Loucy (cell line): ENCODE data around the gene HS3ST4.

ENCODE experiments used
- H2AFZ ChIP-seq: fragments of 200-600 bp; sonication (generic); 2 replicates; pipeline ENCODE4 v1.6.0; 2016; ENCODE audit warnings: antibody characterized with exemption, mild to moderate bottlenecking, low read length, moderate library complexity
- H3F3A ChIP-seq: fragments of 200-600 bp; 2 replicates; pipeline ENCODE4 v1.6.0; 2016; ENCODE audit warnings: antibody characterized with exemption, low read depth, mild to moderate bottlenecking
- H3K27me3 ChIP-seq: fragments of 200-600 bp; sonication (generic); 2 replicates; pipeline ENCODE4 v1.6.1; 2014; ENCODE audit warnings: low read length, mild to moderate bottlenecking; ENCODE audit not compliant: insufficient read depth, poor library complexity, severe bottlenecking
- H3K36me3 ChIP-seq: fragments of 200-600 bp; sonication (generic); 2 replicates; pipeline ENCODE4 v1.6.1; 2016; ENCODE audit warnings: low read length; ENCODE audit not compliant: insufficient read depth
- H3K4me1 ChIP-seq: fragments of 200-600 bp; sonication (generic); 2 replicates; pipeline ENCODE4 v1.5.1; 2014; ENCODE audit warnings: low read length, mild to moderate bottlenecking; ENCODE audit not compliant: insufficient read depth, poor library complexity, severe bottlenecking
- H3K4me2 ChIP-seq: fragments of 200-600 bp; sonication (generic); 2 replicates; pipeline ENCODE4 v1.6.0; 2014; ENCODE audit warnings: antibody characterized with exemption, low read length, low read depth, mild to moderate bottlenecking; ENCODE audit not compliant: poor library complexity, severe bottlenecking
- H3K4me3 ChIP-seq: fragments of 200-600 bp; sonication (generic); 2 replicates; pipeline ENCODE4 v1.5.1; 2014; ENCODE audit warnings: low read length, mild to moderate bottlenecking, mixed read lengths; ENCODE audit not compliant: poor library complexity, severe bottlenecking
- H3K79me2 ChIP-seq: fragments of 200-600 bp; sonication (generic); 2 replicates; pipeline ENCODE4 v1.6.1; 2014; ENCODE audit warnings: low read length; ENCODE audit not compliant: insufficient read depth
- H3K9ac ChIP-seq: fragments of 200-600 bp; sonication (generic); 2 replicates; pipeline ENCODE4 v1.6.0; 2014; ENCODE audit warnings: mild to moderate bottlenecking, low read depth, low read length, moderate library complexity; ENCODE audit not compliant: poor library complexity, severe bottlenecking
- H3K9me2 ChIP-seq: fragments of 200-600 bp; sonication (generic); replicated peaks from 2 replicates; pipeline ENCODE4 v1.6.1; 2016; ENCODE audit warnings: low read depth, low read length, mixed read lengths
- H3K9me3 ChIP-seq: fragments of 200-600 bp; sonication (generic); 2 replicates; pipeline ENCODE4 v1.6.1; 2014; ENCODE audit warnings: mild to moderate bottlenecking, antibody characterized with exemption, low read length, low read depth; ENCODE audit not compliant: insufficient read depth
- H4K20me1 ChIP-seq: fragments of 200-600 bp; sonication (generic); 2 replicates; pipeline ENCODE4 v1.6.0; 2014; ENCODE audit warnings: antibody characterized with exemption, low read length, mild to moderate bottlenecking; ENCODE audit not compliant: insufficient read depth, poor library complexity, severe bottlenecking
- EZH2phosphoT487 ChIP-seq: fragments of 200-600 bp; IDR thresholded peaks from 2 replicates; pipeline ENCODE4 v1.6.1; 2018; ENCODE audit warnings: antibody characterized with exemption, mild to moderate bottlenecking, moderate library complexity, borderline replicate concordance
- TF ChIP-seq, protein P1 (sequence below): fragments of 200-600 bp; sonication (generic); conservative IDR thresholded peaks from 2 replicates; pipeline ENCODE4 v1.5.1; 2014; ENCODE audit warnings: mild to moderate bottlenecking, antibody characterized with exemption, low read length

Gene HS3ST4

DNA sequence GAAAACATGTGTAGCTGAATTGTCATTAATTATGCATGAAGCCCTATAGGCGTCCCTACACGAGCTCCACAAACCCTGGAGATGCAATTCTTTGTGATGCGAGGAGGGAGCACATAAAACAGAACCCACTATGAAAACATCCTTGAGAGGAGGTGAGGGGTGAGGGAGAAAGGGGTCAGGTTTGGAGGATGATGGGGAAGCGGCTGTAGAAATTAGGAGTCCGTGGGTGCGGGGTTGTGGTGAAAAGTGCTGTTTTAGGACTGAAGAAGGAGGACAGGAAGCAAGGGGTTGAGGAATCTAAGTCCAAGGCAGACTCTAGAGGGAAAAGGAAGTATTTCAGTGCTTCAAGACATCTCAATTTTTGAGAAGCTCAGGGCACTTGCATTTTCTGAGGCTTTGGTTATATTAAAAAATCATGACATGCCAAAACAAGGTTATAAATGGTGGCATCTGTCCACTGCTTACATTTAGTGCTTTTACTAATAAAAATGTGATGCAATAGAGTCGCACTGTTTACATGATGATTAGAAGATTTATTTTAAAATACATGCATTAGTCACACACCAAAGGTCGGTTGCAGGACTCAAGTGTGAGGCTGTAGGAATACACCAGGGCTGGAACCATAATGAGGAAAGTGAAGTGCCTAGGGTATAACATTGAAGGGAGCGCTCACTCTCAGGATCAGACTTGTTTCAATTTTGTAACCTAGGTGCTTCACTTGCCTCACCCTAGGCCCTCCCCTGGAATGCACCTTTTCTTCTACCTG is 379.5 kb downstream of the HS3ST4 start:
- Histone ChIP-seq H3F3A (no peaks in the 10 kb centered on the region), H3K4me1 (no peaks in the 10 kb centered on the region), H3K79me2 (no peaks in the 10 kb centered on the region), H3K4me2 (no peak overlapping the region), H3K4me3 (no peak overlapping the region), H3K9ac (no peak overlapping the region), H4K20me1 (no peaks in the 10 kb centered on the region), H3K9me3 (0 out of 2 replicates have a peak, but pooled peaks cover 3% of the 10 kb centered on the region), H3K9me2 (no peaks in the 10 kb centered on the region), H2AFZ (no peak overlapping the region), H3K27me3 (no peaks in the 10 kb centered on the region), H3K36me3 (no peaks in the 10 kb centered on the region)
- TF ChIP-seq, protein P1, sequence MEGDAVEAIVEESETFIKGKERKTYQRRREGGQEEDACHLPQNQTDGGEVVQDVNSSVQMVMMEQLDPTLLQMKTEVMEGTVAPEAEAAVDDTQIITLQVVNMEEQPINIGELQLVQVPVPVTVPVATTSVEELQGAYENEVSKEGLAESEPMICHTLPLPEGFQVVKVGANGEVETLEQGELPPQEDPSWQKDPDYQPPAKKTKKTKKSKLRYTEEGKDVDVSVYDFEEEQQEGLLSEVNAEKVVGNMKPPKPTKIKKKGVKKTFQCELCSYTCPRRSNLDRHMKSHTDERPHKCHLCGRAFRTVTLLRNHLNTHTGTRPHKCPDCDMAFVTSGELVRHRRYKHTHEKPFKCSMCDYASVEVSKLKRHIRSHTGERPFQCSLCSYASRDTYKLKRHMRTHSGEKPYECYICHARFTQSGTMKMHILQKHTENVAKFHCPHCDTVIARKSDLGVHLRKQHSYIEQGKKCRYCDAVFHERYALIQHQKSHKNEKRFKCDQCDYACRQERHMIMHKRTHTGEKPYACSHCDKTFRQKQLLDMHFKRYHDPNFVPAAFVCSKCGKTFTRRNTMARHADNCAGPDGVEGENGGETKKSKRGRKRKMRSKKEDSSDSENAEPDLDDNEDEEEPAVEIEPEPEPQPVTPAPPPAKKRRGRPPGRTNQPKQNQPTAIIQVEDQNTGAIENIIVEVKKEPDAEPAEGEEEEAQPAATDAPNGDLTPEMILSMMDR = no peak
- no peak for TF ChIP-seq EZH2phosphoT487

DNA sequence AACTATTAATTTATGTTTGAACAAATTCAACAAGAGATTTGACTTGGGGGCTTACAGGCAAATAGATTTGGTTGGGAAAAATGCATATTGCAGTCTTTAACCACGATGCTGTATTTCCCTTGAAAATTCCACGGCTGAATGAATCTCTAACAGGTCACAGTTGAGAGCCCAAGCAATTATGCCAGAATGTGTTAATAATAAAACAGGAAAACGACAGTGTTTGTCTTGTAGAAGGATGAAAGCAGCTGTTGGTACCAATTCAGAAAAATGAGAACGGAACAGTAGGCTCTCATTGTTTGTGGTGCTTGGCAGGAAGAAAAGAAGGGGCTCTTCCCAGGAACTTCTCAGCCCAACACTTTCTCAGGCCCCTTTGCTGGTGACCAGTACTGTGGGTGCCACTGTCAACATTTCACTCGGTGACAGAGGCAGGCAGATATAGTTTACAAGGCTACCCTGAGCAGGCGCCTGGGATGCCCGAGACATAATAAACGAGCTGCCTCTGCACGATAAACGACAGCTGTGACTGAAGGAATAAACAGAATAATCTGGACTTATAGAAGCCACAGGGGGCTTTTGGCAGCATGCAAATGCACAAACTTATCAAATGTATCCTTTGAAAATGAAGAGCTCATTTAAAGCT is 387.1 kb downstream of the HS3ST4 start:
- no peaks in the 10 kb centered on the region for H3K36me3 ChIP-seq
- H3F3A ChIP-seq = no peaks in the 10 kb centered on the region
- no peaks in the 10 kb centered on the region for H4K20me1 ChIP-seq
- no peaks in the 10 kb centered on the region for H3K9me2 ChIP-seq
- H3K9me3 ChIP-seq = 0 out of 2 replicates have a peak, but pooled peaks cover 4% of the 10 kb centered on the region
- no peak overlapping the region for H2AFZ ChIP-seq
- no peak overlapping the region for H3K9ac ChIP-seq
- H3K4me1 ChIP-seq = no peaks in the 10 kb centered on the region
- H3K4me3 ChIP-seq = no peak overlapping the region
- no peaks in the 10 kb centered on the region for H3K79me2 ChIP-seq
- TF ChIP-seq, protein P1 = no peak
- no peak for TF ChIP-seq EZH2phosphoT487
- no peaks in the 10 kb centered on the region for H3K27me3 ChIP-seq
- H3K4me2 ChIP-seq = no peak overlapping the region

GRCh38 chr16:26087091-26087490 is 395.3 kb downstream of the HS3ST4 start:
- TF ChIP-seq EZH2phosphoT487 = no peak
- TF ChIP-seq, protein P1 = no peak
- H3K9me2 ChIP-seq = no peaks in the 10 kb centered on the region
- H4K20me1 ChIP-seq = no peaks in the 10 kb centered on the region
- H3K79me2 ChIP-seq = no peaks in the 10 kb centered on the region
- H3K9me3 ChIP-seq = no peaks in the 10 kb centered on the region
- H3K4me3 ChIP-seq = no peak overlapping the region
- no peaks in the 10 kb centered on the region for H3F3A ChIP-seq
- no peak overlapping the region for H2AFZ ChIP-seq
- H3K4me1 ChIP-seq = no peaks in the 10 kb centered on the region
- H3K4me2 ChIP-seq = no peak overlapping the region
- H3K27me3 ChIP-seq = no peaks in the 10 kb centered on the region
- H3K36me3 ChIP-seq = no peaks in the 10 kb centered on the region
- no peak overlapping the region for H3K9ac ChIP-seq
